ENCODE data around the gene ARHGAP42. TPM values are rescaled to one million over a fixed set of nuclear protein-coding genes. Genes with fewer than 3 reads are reported as not detected.

Gene ARHGAP42
- total RNA-seq, 1 donor: 16.8 TPM

- TF ChIP-seq CTCF (IDR thresholded peaks at IDR 0.05; ENCODE audit: insufficient read depth, low read depth, low read length): no peak
- no peak for DNase-seq (ENCODE audit: low read depth)
These were observed 74.8 kb downstream of the ARHGAP42 start for GRCh38 chr11:100761841-100762240.

DNA sequence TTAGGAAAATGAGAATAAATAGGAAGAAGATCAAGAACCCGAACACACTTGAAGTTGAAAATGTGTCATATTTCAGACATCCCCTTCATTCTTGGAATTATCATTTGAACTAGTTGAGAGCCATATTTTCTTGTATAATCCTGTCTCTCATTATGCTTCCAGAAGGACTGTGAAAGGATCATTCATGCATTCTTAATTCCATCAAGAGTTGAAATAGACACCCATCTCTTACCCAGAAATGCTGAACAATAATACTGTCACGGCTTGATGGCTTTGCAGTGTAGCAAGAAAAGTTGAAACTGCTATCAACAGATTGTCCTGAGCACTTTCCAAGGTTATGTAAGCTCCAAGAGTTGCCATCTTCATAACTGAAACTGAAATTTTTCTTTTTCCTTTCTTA, 79.7 kb downstream of the ARHGAP42 start:
- TF ChIP-seq CTCF (IDR thresholded peaks at IDR 0.05; ENCODE audit: insufficient read depth, low read depth, low read length): no peak
- no peak for DNase-seq (ENCODE audit: low read depth)
- no peak overlapping the region for H3K4me3 ChIP-seq (ENCODE audit: low read depth, low read length)

More at GRCh38 chr11:100761841-100762240, 74.8 kb downstream of the ARHGAP42 start:
- H3K4me3 ChIP-seq (ENCODE audit: low read depth, low read length): no peak overlapping the region

- peak; percentile 19 for DNase-seq (ENCODE audit: low read depth)
- no peak overlapping the region for H3K4me3 ChIP-seq (ENCODE audit: low read depth, low read length)
- TF ChIP-seq CTCF (IDR thresholded peaks at IDR 0.05; ENCODE audit: insufficient read depth, low read depth, low read length): no peak
These were observed 82.1 kb downstream of the ARHGAP42 start for GRCh38 chr11:100769165-100769564.

GRCh38 chr11:100769617-100770016, 82.5 kb downstream of the ARHGAP42 start:
- H3K4me3 ChIP-seq (ENCODE audit: low read depth, low read length): no peak overlapping the region
- no peak for DNase-seq (ENCODE audit: low read depth)
- no peak for TF ChIP-seq CTCF (IDR thresholded peaks at IDR 0.05; ENCODE audit: insufficient read depth, low read depth, low read length)

GRCh38 chr11:100774132-100774531, 87.0 kb downstream of the ARHGAP42 start:
- TF ChIP-seq CTCF (IDR thresholded peaks at IDR 0.05; ENCODE audit: insufficient read depth, low read depth, low read length): no peak
- no peak overlapping the region for H3K4me3 ChIP-seq (ENCODE audit: low read depth, low read length)
- DNase-seq (ENCODE audit: low read depth): no peak

DNA sequence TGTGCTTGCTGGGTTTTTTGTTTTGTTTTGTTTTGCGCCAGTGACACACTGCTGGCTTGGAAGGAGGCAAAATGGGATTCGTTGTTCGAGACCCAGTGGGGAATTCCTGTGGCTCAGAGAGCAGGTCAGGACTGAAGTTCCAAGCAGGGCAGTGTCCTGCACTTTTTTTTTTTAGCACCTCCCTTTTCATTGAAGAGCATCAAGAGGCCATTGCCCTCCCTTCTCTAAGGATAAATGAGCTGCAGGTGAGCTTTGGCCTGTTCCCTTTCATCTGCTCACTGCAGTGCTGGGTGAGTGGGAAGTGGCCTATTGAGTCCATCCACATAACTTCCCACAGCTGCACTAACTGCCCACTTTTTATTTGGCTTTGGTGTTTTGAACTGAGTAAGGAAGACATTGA, 87.8 kb downstream of the ARHGAP42 start:
- DNase-seq (ENCODE audit: low read depth): no peak
- H3K4me3 ChIP-seq (ENCODE audit: low read depth, low read length): no peak overlapping the region
- TF ChIP-seq CTCF (IDR thresholded peaks at IDR 0.05; ENCODE audit: insufficient read depth, low read depth, low read length): no peak

- no peak for DNase-seq (ENCODE audit: low read depth)
- TF ChIP-seq CTCF (IDR thresholded peaks at IDR 0.05; ENCODE audit: insufficient read depth, low read depth, low read length): no peak
These were observed 89.3 kb downstream of the ARHGAP42 start for GRCh38 chr11:100776212-100776896.

More at GRCh38 chr11:100776212-100776896, 89.3 kb downstream of the ARHGAP42 start:
- no peak overlapping the region for H3K4me3 ChIP-seq (ENCODE audit: low read depth, low read length)

All from fibroblast of villous mesenchyme (primary cell).